ENCODE results near the gene RHNO1. TPM values are rescaled to one million over a fixed set of nuclear protein-coding genes. Genes with fewer than 3 reads are reported as not detected.
"Not testable (repeated sequence)": the region's sequence is repeated elsewhere in the genome, so short reads cannot be mapped to it uniquely, and the experiment has no call there.

The RHNO1 gene
- total RNA-seq, 1 donor from 2014 or later = 24.5 TPM

GRCh38 chr12:2857576-2857975 is 19.4 kb upstream of the RHNO1 start:
- no peaks in the 10 kb centered on the region for H3K27me3 Mint-ChIP-seq (ENCODE audit: unreplicated experiment)
- H3K4me1 Mint-ChIP-seq (ENCODE audit: unreplicated experiment) = peaks cover 6% of the 10 kb centered on the region
- peaks cover 2% of the 10 kb centered on the region for H3K36me3 Mint-ChIP-seq (ENCODE audit: unreplicated experiment)
- TF ChIP-seq CTCF (IDR thresholded peaks at IDR 0.05) = no peak
- H3K4me3 Mint-ChIP-seq (ENCODE audit: unreplicated experiment) = no peak overlapping the region
- no peak overlapping the region for H3K27ac Mint-ChIP-seq (ENCODE audit: unreplicated experiment)
- H3K9me3 Mint-ChIP-seq (ENCODE audit: unreplicated experiment) = no peaks in the 10 kb centered on the region
- no peak for DNase-seq (ENCODE audit: extremely low spot score, unreplicated experiment)

- no peak overlapping the region for H3K4me3 Mint-ChIP-seq (ENCODE audit: unreplicated experiment)
- H3K27me3 Mint-ChIP-seq (ENCODE audit: unreplicated experiment) = no peaks in the 10 kb centered on the region
- no peak overlapping the region for H3K27ac Mint-ChIP-seq (ENCODE audit: unreplicated experiment)
- TF ChIP-seq CTCF (IDR thresholded peaks at IDR 0.05) = no peak
- no peaks in the 10 kb centered on the region for H3K9me3 Mint-ChIP-seq (ENCODE audit: unreplicated experiment)
- H3K36me3 Mint-ChIP-seq (ENCODE audit: unreplicated experiment) = peaks cover 2% of the 10 kb centered on the region
- peaks cover 6% of the 10 kb centered on the region for H3K4me1 Mint-ChIP-seq (ENCODE audit: unreplicated experiment)
- DNase-seq (ENCODE audit: extremely low spot score, unreplicated experiment) = no peak
These were observed 18.7 kb upstream of the RHNO1 start for GRCh38 chr12:2858334-2858733.

- H3K27ac Mint-ChIP-seq (ENCODE audit: unreplicated experiment) = no peak overlapping the region
- no peak for DNase-seq (ENCODE audit: extremely low spot score, unreplicated experiment)
- no peak for TF ChIP-seq CTCF (IDR thresholded peaks at IDR 0.05)
These were observed 18.0 kb upstream of the RHNO1 start for GRCh38 chr12:2858944-2859421.

GRCh38 chr12:2860170-2860569 is 16.9 kb upstream of the RHNO1 start:
- TF ChIP-seq CTCF (IDR thresholded peaks at IDR 0.05) = no peak
- Mint-ChIP-seq H3K4me1 (ENCODE audit: unreplicated experiment) (peaks cover 2% of the 10 kb centered on the region), H3K27me3 (ENCODE audit: unreplicated experiment) (no peaks in the 10 kb centered on the region), H3K4me3 (ENCODE audit: unreplicated experiment) (no peak overlapping the region), H3K36me3 (ENCODE audit: unreplicated experiment) (peaks cover 5% of the 10 kb centered on the region), H3K9me3 (ENCODE audit: unreplicated experiment) (no peaks in the 10 kb centered on the region), H3K27ac (ENCODE audit: unreplicated experiment) (no peak overlapping the region)
- DNase-seq (ENCODE audit: extremely low spot score, unreplicated experiment) = no peak

More at GRCh38 chr12:2858944-2859421, 18.0 kb upstream of the RHNO1 start:
- Mint-ChIP-seq H3K36me3 (ENCODE audit: unreplicated experiment) (peaks cover 2% of the 10 kb centered on the region), H3K9me3 (ENCODE audit: unreplicated experiment) (no peaks in the 10 kb centered on the region), H3K4me3 (ENCODE audit: unreplicated experiment) (no peak overlapping the region), H3K4me1 (ENCODE audit: unreplicated experiment) (peaks cover 2% of the 10 kb centered on the region), H3K27me3 (ENCODE audit: unreplicated experiment) (no peaks in the 10 kb centered on the region)

- DNase-seq (ENCODE audit: extremely low spot score, unreplicated experiment) = no peak
- no peak for TF ChIP-seq CTCF (IDR thresholded peaks at IDR 0.05)
These were observed 14.1 kb upstream of the RHNO1 start for GRCh38 chr12:2862876-2863275.

GRCh38 chr12:2863402-2863801 is 13.6 kb upstream of the RHNO1 start:
- not testable (repeated sequence) for H3K9me3 Mint-ChIP-seq (ENCODE audit: unreplicated experiment)

More at GRCh38 chr12:2862876-2863275, 14.1 kb upstream of the RHNO1 start:
- Mint-ChIP-seq H3K27me3 (ENCODE audit: unreplicated experiment) (no peaks in the 10 kb centered on the region), H3K4me1 (ENCODE audit: unreplicated experiment) (peaks cover 2% of the 10 kb centered on the region), H3K36me3 (ENCODE audit: unreplicated experiment) (peaks cover 7% of the 10 kb centered on the region), H3K9me3 (ENCODE audit: unreplicated experiment) (no peaks in the 10 kb centered on the region), H3K27ac (ENCODE audit: unreplicated experiment) (no peak overlapping the region), H3K4me3 (ENCODE audit: unreplicated experiment) (no peak overlapping the region)

More at GRCh38 chr12:2863402-2863801, 13.6 kb upstream of the RHNO1 start:
- not testable (repeated sequence) for DNase-seq (ENCODE audit: extremely low spot score, unreplicated experiment); H3K27ac Mint-ChIP-seq (ENCODE audit: unreplicated experiment); H3K4me3 Mint-ChIP-seq (ENCODE audit: unreplicated experiment); H3K27me3 Mint-ChIP-seq (ENCODE audit: unreplicated experiment); H3K4me1 Mint-ChIP-seq (ENCODE audit: unreplicated experiment); H3K36me3 Mint-ChIP-seq (ENCODE audit: unreplicated experiment)

All from osteocyte (in vitro differentiated cells).